ENCODE measurements around the gene IL1B.
A peak's percentile ranks its signal among the peaks of the same experiment; 100 is the strongest.

The IL1B gene

GRCh38 chr2:112812318-112813267 is 24.0 kb downstream of the IL1B start:
- DNase-seq, result no peak
- in situ Hi-C loops (cut with MboI; ENCODE audit: low pct_unique_long_range_greater_than_20kb, low sequenced_read_pairs), result no loop called here

GRCh38 chr2:112811841-112812306 is 24.7 kb downstream of the IL1B start:
- peak; percentile 32 for DNase-seq
- in situ Hi-C loops (cut with MboI; ENCODE audit: low pct_unique_long_range_greater_than_20kb, low sequenced_read_pairs), result no loop called here

- in situ Hi-C loops (cut with MboI; ENCODE audit: low pct_unique_long_range_greater_than_20kb, low sequenced_read_pairs), result no loop called here
- no peak for DNase-seq
Observed at GRCh38 chr2:112811276-112811831, 25.2 kb downstream of the IL1B start.

- in situ Hi-C loops (cut with MboI; ENCODE audit: low pct_unique_long_range_greater_than_20kb, low sequenced_read_pairs), result no loop called here
- no peak for DNase-seq
Observed at GRCh38 chr2:112809112-112809511, 27.5 kb downstream of the IL1B start.

GRCh38 chr2:112807233-112807807 is 29.3 kb downstream of the IL1B start:
- in situ Hi-C loops (cut with MboI; ENCODE audit: low pct_unique_long_range_greater_than_20kb, low sequenced_read_pairs), result no loop called here
- no peak for DNase-seq

- DNase-seq, result no peak
- in situ Hi-C loops (cut with MboI; ENCODE audit: low pct_unique_long_range_greater_than_20kb, low sequenced_read_pairs), result no loop called here
Observed at GRCh38 chr2:112805542-112805941, 31.0 kb downstream of the IL1B start.

GRCh38 chr2:112803691-112804521 is 32.7 kb downstream of the IL1B start:
- DNase-seq, result no peak
- in situ Hi-C loops (cut with MboI; ENCODE audit: low pct_unique_long_range_greater_than_20kb, low sequenced_read_pairs), result no loop called here

GRCh38 chr2:112800881-112801583 is 35.5 kb downstream of the IL1B start:
- in situ Hi-C loops (cut with MboI; ENCODE audit: low pct_unique_long_range_greater_than_20kb, low sequenced_read_pairs), result no loop called here
- no peak for DNase-seq

- DNase-seq, result peak; percentile 78
- in situ Hi-C loops (cut with MboI; ENCODE audit: low pct_unique_long_range_greater_than_20kb, low sequenced_read_pairs), result no loop called here
Observed at GRCh38 chr2:112798979-112799975, 37.3 kb downstream of the IL1B start.

GRCh38 chr2:112796486-112796885 is 40.1 kb downstream of the IL1B start:
- in situ Hi-C loops (cut with MboI; ENCODE audit: low pct_unique_long_range_greater_than_20kb, low sequenced_read_pairs), result no loop called here
- no peak for DNase-seq

GRCh38 chr2:112795774-112796173 is 40.8 kb downstream of the IL1B start:
- in situ Hi-C loops (cut with MboI; ENCODE audit: low pct_unique_long_range_greater_than_20kb, low sequenced_read_pairs), result no loop called here
- peak; percentile 74 for DNase-seq

GRCh38 chr2:112794841-112795240 is 41.7 kb downstream of the IL1B start:
- peak; percentile 35 for DNase-seq
- in situ Hi-C loops (cut with MboI; ENCODE audit: low pct_unique_long_range_greater_than_20kb, low sequenced_read_pairs), result no loop called here

GRCh38 chr2:112794131-112794733 is 42.3 kb downstream of the IL1B start:
- DNase-seq, result peak; percentile 95
- in situ Hi-C loops (cut with MboI; ENCODE audit: low pct_unique_long_range_greater_than_20kb, low sequenced_read_pairs), result no loop called here

GRCh38 chr2:112793449-112793978 is 43.1 kb downstream of the IL1B start:
- peak; percentile 80 for DNase-seq
- in situ Hi-C loops (cut with MboI; ENCODE audit: low pct_unique_long_range_greater_than_20kb, low sequenced_read_pairs), result no loop called here

GRCh38 chr2:112792419-112792818 is 44.2 kb downstream of the IL1B start:
- in situ Hi-C loops (cut with MboI; ENCODE audit: low pct_unique_long_range_greater_than_20kb, low sequenced_read_pairs), result no loop called here
- DNase-seq, result no peak

GRCh38 chr2:112791693-112792230 is 44.8 kb downstream of the IL1B start:
- in situ Hi-C loops (cut with MboI; ENCODE audit: low pct_unique_long_range_greater_than_20kb, low sequenced_read_pairs), result no loop called here
- DNase-seq, result no peak

GRCh38 chr2:112791019-112791418 is 45.6 kb downstream of the IL1B start:
- in situ Hi-C loops (cut with MboI; ENCODE audit: low pct_unique_long_range_greater_than_20kb, low sequenced_read_pairs), result no loop called here
- DNase-seq, result no peak
